Neural cell (in vitro differentiated cells): ENCODE data around the gene ELK3. TPM values are rescaled to one million over a fixed set of nuclear protein-coding genes. Genes with fewer than 3 reads are reported as not detected.

Experiments used
- H2AFZ ChIP-seq: fragments of 200-600, 300-800 bp; sonication (generic), shearing (Covaris generic); 2 replicates; pipeline ENCODE4 v1.6.0; 2014; ENCODE audit warnings: low read depth, mild to moderate bottlenecking, antibody characterized with exemption, low read length, moderate library complexity
- H3F3A ChIP-seq: fragments of 200-600 bp; shearing (Covaris generic); 2 replicates; pipeline ENCODE4 v1.6.1; 2016; ENCODE audit warnings: mild to moderate bottlenecking, moderate library complexity, mixed read lengths, antibody characterized with exemption, low read length; ENCODE audit not compliant: insufficient read depth, poor library complexity, severe bottlenecking
- H3K27ac ChIP-seq: fragments of 200-600, 300-800 bp; sonication (generic), shearing (Covaris generic); 2 replicates; pipeline ENCODE4 v1.5.1; 2014; ENCODE audit warnings: mild to moderate bottlenecking, low read length, moderate library complexity
- H3K27me3 ChIP-seq: fragments of 300-800, 200-600 bp; sonication (generic), shearing (Covaris generic); 2 replicates; pipeline ENCODE4 v1.6.0; 2014; ENCODE audit warnings: mild to moderate bottlenecking, low read depth, low read length, moderate library complexity; ENCODE audit not compliant: insufficient read depth
- H3K36me3 ChIP-seq: fragments of 300-800, 200-600 bp; sonication (generic), shearing (Covaris generic); 2 replicates; pipeline ENCODE4 v1.5.1; 2014; ENCODE audit warnings: mild to moderate bottlenecking, antibody characterized with exemption, low read length, moderate library complexity; ENCODE audit not compliant: insufficient read depth
- H3K4me2 ChIP-seq: fragments of 300-800, 200-600 bp; sonication (generic), shearing (Covaris generic); 2 replicates; pipeline ENCODE4 v1.6.0; 2014; ENCODE audit warnings: mild to moderate bottlenecking, low read length
- H3K4me3 ChIP-seq: fragments of 300-800, 200-600 bp; sonication (generic), shearing (Covaris generic); 2 replicates; pipeline ENCODE4 v1.5.1; 2014; ENCODE audit warnings: mild to moderate bottlenecking, low read length, moderate library complexity
- H3K79me2 ChIP-seq: fragments of 200-600 bp; shearing (Covaris generic); replicated peaks from 2 replicates; pipeline ENCODE4 v1.6.0; 2014; ENCODE audit warnings: mild to moderate bottlenecking, low read length, moderate library complexity; ENCODE audit not compliant: insufficient read depth
- H3K9ac ChIP-seq: fragments of 300-800, 200-600 bp; sonication (generic), shearing (Covaris generic); 2 replicates; pipeline ENCODE4 v1.6.1; 2016; ENCODE audit warnings: mild to moderate bottlenecking, low read length, mixed read lengths
- H3K9me2 ChIP-seq: fragments of 200-600 bp; shearing (Covaris generic); 2 replicates; pipeline ENCODE4 v1.6.1; 2016; ENCODE audit warnings: mild to moderate bottlenecking, low read length, mixed read lengths; ENCODE audit not compliant: insufficient read depth
- H3K9me3 ChIP-seq: fragments of 200-600, 300-800 bp; sonication (generic), shearing (Covaris generic); 2 replicates; pipeline ENCODE4 v1.6.1; 2016; ENCODE audit warnings: mild to moderate bottlenecking, mixed run types, low read length, moderate library complexity, mixed read lengths
- H4K20me1 ChIP-seq: fragments of 200-600 bp; shearing (Covaris generic); 2 replicates; pipeline ENCODE4 v1.6.1; 2016; ENCODE audit warnings: mild to moderate bottlenecking, mixed run types; ENCODE audit not compliant: insufficient read depth
- CTCF ChIP-seq: fragments of 450-650 bp; IDR thresholded peaks from 2 replicates; pipeline ENCODE4 v1.5.1; 2014; ENCODE audit warnings: antibody characterized with exemption, mild to moderate bottlenecking, moderate library complexity; ENCODE audit not compliant: poor library complexity, severe bottlenecking
- EP300 ChIP-seq: fragments of 450-650 bp; conservative IDR thresholded peaks from 2 replicates; pipeline ENCODE4 v1.6.1; 2014; ENCODE audit warnings: antibody characterized with exemption, mild to moderate bottlenecking, moderate library complexity; ENCODE audit not compliant: poor library complexity, severe bottlenecking
- EZH2 ChIP-seq: fragments of 200-600, 300-800 bp; shearing (Covaris generic), sonication (generic); IDR thresholded peaks from 2 replicates; pipeline ENCODE4 v1.6.1; 2014; ENCODE audit warnings: antibody characterized with exemption, low read length, borderline replicate concordance, mild to moderate bottlenecking; ENCODE audit not compliant: insufficient read depth, poor library complexity, severe bottlenecking
- MXI1 ChIP-seq: fragments of 450-650 bp; conservative IDR thresholded peaks from 2 replicates; pipeline ENCODE4 v1.6.1; 2014; ENCODE audit warnings: antibody characterized with exemption, mild to moderate bottlenecking; ENCODE audit not compliant: poor library complexity, severe bottlenecking
- POLR2AphosphoS5 ChIP-seq: IDR thresholded peaks from 2 replicates; pipeline ENCODE4 v1.6.1; 2012
- RAD21 ChIP-seq: fragments of 450-650 bp; conservative IDR thresholded peaks from 2 replicates; pipeline ENCODE4 v1.6.1; 2014; ENCODE audit warnings: antibody characterized with exemption, mild to moderate bottlenecking, moderate library complexity
- REST ChIP-seq: IDR thresholded peaks from 2 replicates; pipeline ENCODE4 v1.6.1; 2012; ENCODE audit warnings: borderline replicate concordance
- SMC3 ChIP-seq: fragments of 450-650 bp; conservative IDR thresholded peaks from 2 replicates; pipeline ENCODE4 v1.6.1; 2014; ENCODE audit warnings: antibody characterized with exemption, mild to moderate bottlenecking, moderate library complexity; ENCODE audit not compliant: poor library complexity
- TAF1 ChIP-seq: IDR thresholded peaks from 2 replicates; pipeline ENCODE4 v1.6.1; 2012; ENCODE audit warnings: low read depth
- polyA plus RNA-seq: library from polyadenylated mRNA; depleted of rRNA; stranded (reverse); fragments of >200 nt; gene quantifications from 2 replicates; pipeline ENCODE4 v1.2.3, GENCODE V29; 2014

ELK3 gene
- polyA plus RNA-seq, 1 donor from 2014 or later: 0.10 TPM

GRCh38 chr12:96257550-96258103 is 63.5 kb downstream of the ELK3 start:
- Histone ChIP-seq H3K27ac (no peak overlapping the region), H3K79me2 (no peaks in the 10 kb centered on the region), H3K4me3 (no peak overlapping the region), H2AFZ (no peak overlapping the region), H3K36me3 (no peaks in the 10 kb centered on the region), H3K4me2 (no peak overlapping the region), H3K9ac (no peak overlapping the region), H3K27me3 (no peaks in the 10 kb centered on the region), H3K9me3 (no peaks in the 10 kb centered on the region), H3K9me2 (no peaks in the 10 kb centered on the region), H4K20me1 (no peaks in the 10 kb centered on the region), H3F3A (no peaks in the 10 kb centered on the region)
- TF ChIP-seq POLR2AphosphoS5: no peak
- no peak for TF ChIP-seq MXI1
- no peak for TF ChIP-seq SMC3
- no peak for TF ChIP-seq EZH2
- no peak for TF ChIP-seq CTCF
- no peak for TF ChIP-seq TAF1
- no peak for TF ChIP-seq RAD21
- no peak for TF ChIP-seq REST
- TF ChIP-seq EP300: no peak

- TF ChIP-seq SMC3 (no peak), TAF1 (no peak), POLR2AphosphoS5 (no peak), CTCF (no peak), EZH2 (no peak), EP300 (no peak), REST (no peak), MXI1 (no peak), RAD21 (no peak)
- Histone ChIP-seq H3F3A (no peaks in the 10 kb centered on the region), H3K4me3 (no peak overlapping the region), H3K9ac (no peak overlapping the region), H3K27me3 (no peaks in the 10 kb centered on the region), H3K27ac (no peak overlapping the region), H3K9me3 (no peaks in the 10 kb centered on the region), H4K20me1 (no peaks in the 10 kb centered on the region), H2AFZ (no peak overlapping the region), H3K36me3 (no peaks in the 10 kb centered on the region), H3K79me2 (no peaks in the 10 kb centered on the region), H3K4me2 (no peak overlapping the region), H3K9me2 (no peaks in the 10 kb centered on the region)
Observed at GRCh38 chr12:96258104-96258961, 64.2 kb downstream of the ELK3 start.
